PFSK-1 (cell line): ENCODE results near the gene MED27.

Experiments
- FOXP2 ChIP-seq: optimal IDR thresholded peaks from 2 replicates; pipeline ENCODE3; 2011; ENCODE audit warnings: borderline replicate concordance, control low read depth, inconsistent platforms; ENCODE audit not compliant: insufficient read depth; ENCODE audit errors: extremely low read length, extremely low read depth
- POLR2AphosphoS5 ChIP-seq: IDR thresholded peaks from 2 replicates; pipeline ENCODE4 v1.6.1; 2012; ENCODE audit warnings: low read depth, mild to moderate bottlenecking, control low read depth, low read length, moderate library complexity
- REST ChIP-seq, 2 experiments: IDR thresholded peaks; 2 replicates each; pipeline versions ENCODE4 v1.6.1 to v1.8.0; 2011 to 2012; ENCODE audit warnings: low read depth in 2 of 2, low read length in 2 of 2, control low read depth in 1 of 2, inconsistent platforms in 1 of 2, mild to moderate bottlenecking in 1 of 2, moderate library complexity in 1 of 2; ENCODE audit not compliant: insufficient read depth in 1 of 2
- SIN3A ChIP-seq: IDR thresholded peaks from 2 replicates; pipeline ENCODE4 v1.6.1; 2012; ENCODE audit warnings: mild to moderate bottlenecking, low read length, moderate library complexity, borderline replicate concordance; ENCODE audit not compliant: insufficient read depth
- TAF1 ChIP-seq: IDR thresholded peaks from 2 replicates; pipeline ENCODE4 v1.6.1; 2012; ENCODE audit warnings: low read length, control low read depth, borderline replicate concordance; ENCODE audit not compliant: insufficient read depth

Gene MED27

DNA sequence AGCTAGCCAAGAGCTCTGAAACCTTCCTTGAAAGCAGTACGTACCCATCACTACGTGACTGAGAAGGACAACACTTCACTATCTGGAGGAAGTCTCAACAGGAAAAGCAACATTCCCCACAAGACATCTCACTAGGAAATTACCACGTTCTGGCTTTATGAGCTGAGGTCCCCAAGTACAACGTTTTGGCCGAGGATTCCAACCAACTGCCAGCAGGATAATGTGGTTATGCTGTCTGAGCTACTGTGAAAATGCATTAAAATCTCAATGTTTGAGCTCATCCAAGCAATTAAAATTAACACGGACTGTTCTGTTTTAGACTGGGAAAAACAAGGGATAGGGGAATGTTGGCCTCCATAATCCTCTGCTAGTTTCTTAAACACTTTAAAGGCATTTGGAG is 16.4 kb downstream of the MED27 start:
- no peak for TF ChIP-seq SIN3A
- no peak for TF ChIP-seq FOXP2
- TF ChIP-seq TAF1, result no peak
- TF ChIP-seq POLR2AphosphoS5, result no peak
- no peak for TF ChIP-seq REST (IDR thresholded peaks at IDR 0.05; ENCODE audit: insufficient read depth in 1 of 2, low read depth in 2 of 2, low read length in 2 of 2)

DNA sequence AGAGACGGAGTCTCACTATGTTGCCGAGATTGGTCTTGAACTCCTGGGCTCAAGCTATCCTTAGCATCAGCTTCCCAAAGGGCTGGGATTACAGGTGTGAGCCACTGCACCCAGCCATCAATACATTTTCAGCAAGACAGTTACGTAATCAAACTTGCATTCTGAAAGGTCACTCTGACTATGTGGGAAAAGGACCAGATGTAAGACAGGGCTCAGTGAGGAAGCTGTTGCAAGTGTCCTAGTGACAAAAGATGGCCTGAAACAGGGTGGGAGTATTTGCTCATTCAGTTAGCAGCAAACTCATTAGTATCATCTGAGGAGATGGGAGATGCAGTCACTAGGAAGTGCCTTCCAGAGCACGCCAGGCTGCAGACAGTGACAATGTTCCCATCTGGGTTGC is 16.9 kb downstream of the MED27 start:
- no peak for TF ChIP-seq FOXP2
- no peak for TF ChIP-seq POLR2AphosphoS5
- no peak for TF ChIP-seq SIN3A
- no peak for TF ChIP-seq REST (IDR thresholded peaks at IDR 0.05; ENCODE audit: insufficient read depth in 1 of 2, low read depth in 2 of 2, low read length in 2 of 2)
- no peak for TF ChIP-seq TAF1

GRCh38 chr9:132061526-132061925 is 18.1 kb downstream of the MED27 start:
- TF ChIP-seq TAF1 (no peak), SIN3A (no peak), POLR2AphosphoS5 (no peak), FOXP2 (no peak), REST (IDR thresholded peaks at IDR 0.05; ENCODE audit: insufficient read depth in 1 of 2, low read depth in 2 of 2, low read length in 2 of 2) (no peak)

DNA sequence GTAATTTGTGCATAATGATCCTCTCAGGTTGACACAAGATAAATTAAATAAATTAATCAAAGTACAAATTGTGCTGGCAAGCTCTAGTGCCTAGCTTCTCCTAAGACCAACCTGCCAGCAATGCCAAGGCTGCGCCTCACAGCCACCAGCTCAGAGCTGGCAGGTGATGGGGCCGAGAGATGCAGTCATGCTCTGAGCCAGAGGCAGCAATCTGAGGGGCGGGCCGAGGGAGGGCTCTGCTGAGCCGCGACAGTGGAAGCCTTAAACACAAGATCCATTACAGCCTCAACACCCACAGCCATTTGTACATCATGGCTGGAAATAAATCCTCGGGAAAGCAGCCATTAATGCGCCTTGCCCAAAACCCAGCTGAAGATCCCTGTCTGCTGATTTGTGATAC is 20.3 kb downstream of the MED27 start:
- TF ChIP-seq POLR2AphosphoS5, result no peak
- TF ChIP-seq REST (IDR thresholded peaks at IDR 0.05; ENCODE audit: insufficient read depth in 1 of 2, low read depth in 2 of 2, low read length in 2 of 2), result no peak
- TF ChIP-seq FOXP2, result no peak
- no peak for TF ChIP-seq TAF1
- no peak for TF ChIP-seq SIN3A
